GM19240 (cell line): ENCODE results near the gene PRR13.
A peak's percentile ranks its signal among the peaks of the same experiment; 100 is the strongest.

Source experiments
- DNase-seq: peaks from one replicate; pipeline ENCODE4 v3.0.0; 2011; ENCODE audit warnings: low spot score; ENCODE audit not compliant: insufficient read length

PRR13 gene

GRCh38 chr12:53492830-53493609, 51.5 kb downstream of the PRR13 start:
- DNase-seq: peak; percentile 39

- DNase-seq: no peak
Observed at GRCh38 chr12:53493610-53494391, 52.3 kb downstream of the PRR13 start.
